Astrocyte (in vitro differentiated cells and primary cell): ENCODE data around the gene PKNOX2. TPM values are rescaled to one million over a fixed set of nuclear protein-coding genes. Genes with fewer than 3 reads are reported as not detected.

ENCODE experiments used
- DNase-seq: peaks from one replicate; pipeline ENCODE4 v3.0.0-alpha.2; 2010; ENCODE audit warnings: low read depth
- FAIRE-seq: peaks from 2 replicates; lab custom pipeline; 2011; peaks lifted over from hg19 to GRCh38; lab: Jason Lieb, UNC
- H2AFZ ChIP-seq: 2 replicates; pipeline ENCODE4 v1.6.0; 2012; ENCODE audit warnings: low read depth, low read length, inconsistent platforms
- H3K27ac ChIP-seq: 2 replicates; pipeline ENCODE4 v1.5.1; 2011; ENCODE audit warnings: low read depth, low read length, inconsistent platforms
- H3K27me3 ChIP-seq: 2 replicates; pipeline ENCODE4 v1.6.0; 2011; ENCODE audit warnings: low read length, inconsistent platforms; ENCODE audit not compliant: insufficient read depth
- H3K36me3 ChIP-seq: 2 replicates; pipeline ENCODE4 v1.5.1; 2011; ENCODE audit warnings: low read length, inconsistent platforms; ENCODE audit not compliant: insufficient read depth
- H3K4me1 ChIP-seq: 2 replicates; pipeline ENCODE4 v1.5.1; 2011; ENCODE audit warnings: low read length, inconsistent platforms; ENCODE audit not compliant: insufficient read depth
- H3K4me2 ChIP-seq: 2 replicates; pipeline ENCODE4 v1.6.0; 2012; ENCODE audit warnings: low read length, inconsistent platforms
- H3K4me3 ChIP-seq: 2 replicates; pipeline ENCODE4 v1.5.1; 2011; ENCODE audit warnings: low read depth, mild to moderate bottlenecking, low read length, inconsistent platforms; ENCODE audit not compliant: insufficient read depth
- H3K79me2 ChIP-seq: 2 replicates; pipeline ENCODE4 v1.6.0; 2012; ENCODE audit warnings: mild to moderate bottlenecking, low read length, inconsistent platforms; ENCODE audit not compliant: insufficient read depth
- H3K9ac ChIP-seq: 2 replicates; pipeline ENCODE4 v1.6.0; 2012; ENCODE audit warnings: mild to moderate bottlenecking, low read length, inconsistent platforms
- H3K9me3 ChIP-seq: 2 replicates; pipeline ENCODE4 v1.5.1; 2012; ENCODE audit warnings: low read depth, mild to moderate bottlenecking, low read length, inconsistent platforms; ENCODE audit not compliant: insufficient read depth
- H4K20me1 ChIP-seq: 2 replicates; pipeline ENCODE4 v1.6.0; 2012; ENCODE audit warnings: low read length, inconsistent platforms; ENCODE audit not compliant: insufficient read depth
- H3K27ac Mint-ChIP-seq: one replicate; pipeline ENCODE4 v1.8.0; 2021; ENCODE audit warnings: mild to moderate bottlenecking, mixed read lengths; ENCODE audit not compliant: unreplicated experiment
- H3K27me3 Mint-ChIP-seq: one replicate; pipeline ENCODE4 v1.8.0; 2021; ENCODE audit warnings: low read depth, mixed read lengths; ENCODE audit not compliant: unreplicated experiment
- H3K36me3 Mint-ChIP-seq: one replicate; pipeline ENCODE4 v1.8.0; 2021; ENCODE audit warnings: low read depth, mixed read lengths; ENCODE audit not compliant: unreplicated experiment
- H3K4me1 Mint-ChIP-seq: one replicate; pipeline ENCODE4 v1.8.0; 2021; ENCODE audit warnings: low read depth, mixed read lengths; ENCODE audit not compliant: unreplicated experiment
- H3K4me3 Mint-ChIP-seq: one replicate; pipeline ENCODE4 v1.8.0; 2021; ENCODE audit warnings: mild to moderate bottlenecking, moderate library complexity, mixed read lengths; ENCODE audit not compliant: unreplicated experiment
- H3K9me3 Mint-ChIP-seq: one replicate; pipeline ENCODE4 v1.8.0; 2021; ENCODE audit warnings: mild to moderate bottlenecking, mixed read lengths; ENCODE audit not compliant: unreplicated experiment
- CTCF ChIP-seq: IDR thresholded peaks from 2 replicates; pipeline ENCODE4 v1.5.1; 2011; ENCODE audit warnings: low read depth, mild to moderate bottlenecking, inconsistent platforms, low read length, moderate library complexity; ENCODE audit not compliant: insufficient read depth
- EZH2 ChIP-seq: IDR thresholded peaks from 2 replicates; pipeline ENCODE4 v1.6.1; 2012; ENCODE audit warnings: mild to moderate bottlenecking, low read length, inconsistent platforms; ENCODE audit not compliant: insufficient read depth
- total RNA-seq: library from RNA; stranded (reverse); gene quantifications from 2 replicates; pipeline ENCODE4 v1.2.1, GENCODE V29; 2021

PKNOX2 gene
- total RNA-seq, 1 donor from 2014 or later: 53.4 TPM

- peaks cover 49% of the 10 kb centered on the region for H3K36me3 Mint-ChIP-seq
- no peaks in the 10 kb centered on the region for H3K9me3 ChIP-seq
- peaks cover 3% of the 10 kb centered on the region for H3K4me1 ChIP-seq
- H3K4me1 Mint-ChIP-seq: peaks cover 23% of the 10 kb centered on the region
- no peaks in the 10 kb centered on the region for H3K79me2 ChIP-seq
- H3K27me3 ChIP-seq: peaks cover 2% of the 10 kb centered on the region
- no peak overlapping the region for H3K4me3 ChIP-seq
- peak overlapping the region; percentile 16 for H3K27ac Mint-ChIP-seq
- H4K20me1 ChIP-seq: peaks cover 6% of the 10 kb centered on the region
- no peaks in the 10 kb centered on the region for H3K36me3 ChIP-seq
- H3K9me3 Mint-ChIP-seq: no peaks in the 10 kb centered on the region
- no peak overlapping the region for H3K27ac ChIP-seq
- no peak overlapping the region for H3K9ac ChIP-seq
- H2AFZ ChIP-seq: no peak overlapping the region
- peak overlapping the region; percentile 22 for H3K4me3 Mint-ChIP-seq
- H3K4me2 ChIP-seq: no peak overlapping the region
- no peaks in the 10 kb centered on the region for H3K27me3 Mint-ChIP-seq
- FAIRE-seq (no peak), DNase-seq (no peak)
- TF ChIP-seq CTCF: no peak
- no peak for TF ChIP-seq EZH2
Measured at GRCh38 chr11:125371431-125371935, 206.9 kb downstream of the PKNOX2 start.

GRCh38 chr11:125372088-125372487 lies 207.5 kb downstream of the PKNOX2 start:
- Histone ChIP-seq H3K27me3 (peaks cover 2% of the 10 kb centered on the region), H3K9ac (no peak overlapping the region), H3K4me1 (peaks cover 6% of the 10 kb centered on the region), H3K36me3 (no peaks in the 10 kb centered on the region), H3K79me2 (no peaks in the 10 kb centered on the region), H4K20me1 (peaks cover 6% of the 10 kb centered on the region), H3K9me3 (no peaks in the 10 kb centered on the region), H3K27ac (no peak overlapping the region), H3K4me2 (no peak overlapping the region), H2AFZ (no peak overlapping the region), H3K4me3 (no peak overlapping the region)
- no peak overlapping the region for H3K4me3 Mint-ChIP-seq
- peaks cover 52% of the 10 kb centered on the region for H3K36me3 Mint-ChIP-seq
- DNase-seq (no peak), FAIRE-seq (no peak)
- H3K4me1 Mint-ChIP-seq: peaks cover 25% of the 10 kb centered on the region
- no peaks in the 10 kb centered on the region for H3K27me3 Mint-ChIP-seq
- TF ChIP-seq CTCF (no peak), EZH2 (no peak)
- H3K27ac Mint-ChIP-seq: no peak overlapping the region
- H3K9me3 Mint-ChIP-seq: no peaks in the 10 kb centered on the region

DNA sequence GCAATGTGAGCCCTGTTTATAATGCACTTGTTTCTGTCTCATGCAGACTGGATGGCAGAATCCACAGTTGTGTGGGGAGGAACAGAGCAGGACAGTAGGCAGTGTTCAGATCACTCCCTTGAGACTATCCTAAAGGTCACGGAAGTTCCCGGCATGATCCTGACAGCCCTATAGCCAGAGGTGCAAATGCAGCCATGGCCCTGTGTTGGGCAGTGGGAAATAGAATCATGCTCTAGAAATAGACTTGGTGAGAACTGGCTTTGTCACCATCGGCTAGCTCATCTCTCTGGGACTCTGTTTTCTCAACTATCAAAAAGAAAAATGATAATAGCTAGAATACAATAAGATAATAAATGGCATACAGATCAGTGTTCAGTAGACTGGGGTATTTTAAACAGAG lies 208.4 kb downstream of the PKNOX2 start:
- Histone ChIP-seq H3K9me3 (no peaks in the 10 kb centered on the region), H3K9ac (no peak overlapping the region), H3K27ac (no peak overlapping the region), H2AFZ (no peak overlapping the region), H3K4me2 (no peak overlapping the region), H3K79me2 (no peaks in the 10 kb centered on the region), H3K27me3 (peaks cover 2% of the 10 kb centered on the region), H3K4me1 (peaks cover 6% of the 10 kb centered on the region), H4K20me1 (peaks cover 9% of the 10 kb centered on the region), H3K36me3 (no peaks in the 10 kb centered on the region), H3K4me3 (no peak overlapping the region)
- TF ChIP-seq EZH2 (no peak), CTCF (no peak)
- Mint-ChIP-seq H3K27me3 (no peaks in the 10 kb centered on the region), H3K27ac (no peak overlapping the region), H3K4me3 (no peak overlapping the region), H3K36me3 (peaks cover 53% of the 10 kb centered on the region), H3K9me3 (no peaks in the 10 kb centered on the region), H3K4me1 (peaks cover 25% of the 10 kb centered on the region)
- DNase-seq: no peak
- FAIRE-seq: no peak
